Ureter (tissue), 1 donor: ENCODE results near the gene CYBA. TPM values are rescaled to one million over a fixed set of nuclear protein-coding genes. Genes with fewer than 3 reads are reported as not detected.

ENCODE experiments used
- DNase-seq: peaks from one replicate; pipeline ENCODE4 v3.0.0-alpha.2; 2020; ENCODE audit warnings: low spot score
- total RNA-seq: library from RNA; stranded (reverse); gene quantifications from one replicate; pipeline ENCODE4 v1.2.4, GENCODE V29; 2023
- donor health status: DM: yes; HTN: yes; CAD: no.

The CYBA gene
- total RNA-seq, 1 donor from 2014 or later, result 279 TPM

- DNase-seq, result no peak
Measured at GRCh38 chr16:88647178-88648070, 3.4 kb downstream of the CYBA start.

GRCh38 chr16:88646345-88647034 is 4.4 kb downstream of the CYBA start:
- DNase-seq, result no peak

DNA sequence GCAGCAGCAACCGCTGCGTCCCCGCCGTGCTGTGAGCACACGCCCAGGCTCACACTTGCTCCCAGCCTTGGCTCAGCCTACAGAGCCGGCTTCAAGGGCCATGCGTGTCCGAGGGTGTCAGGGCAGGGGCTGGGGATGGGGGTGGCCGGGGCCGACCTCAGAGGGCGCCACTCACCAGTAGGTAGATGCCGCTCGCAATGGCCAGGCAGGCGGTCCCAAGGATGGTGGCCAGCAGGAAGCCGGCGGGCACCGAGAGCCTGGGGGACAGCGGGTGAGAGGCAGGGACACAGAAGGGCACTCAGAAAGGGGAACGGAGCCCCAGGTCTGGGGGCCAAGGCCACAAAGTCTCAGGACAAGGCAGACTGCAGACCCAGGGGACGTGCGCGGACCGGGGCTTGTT is 4.9 kb downstream of the CYBA start:
- DNase-seq, result no peak

- no peak for DNase-seq
Measured at GRCh38 chr16:88645455-88645854, 5.4 kb downstream of the CYBA start.

GRCh38 chr16:88643644-88643932 is 7.3 kb downstream of the CYBA start:
- no peak for DNase-seq

- no peak for DNase-seq
Measured at GRCh38 chr16:88642881-88643643, 7.8 kb downstream of the CYBA start.

- no peak for DNase-seq
Measured at GRCh38 chr16:88640498-88641247, 10.2 kb downstream of the CYBA start.

- DNase-seq, result no peak
Measured at GRCh38 chr16:88640039-88640495, 10.8 kb downstream of the CYBA start.

- no peak for DNase-seq
Measured at GRCh38 chr16:88639231-88640038, 11.4 kb downstream of the CYBA start.

DNA sequence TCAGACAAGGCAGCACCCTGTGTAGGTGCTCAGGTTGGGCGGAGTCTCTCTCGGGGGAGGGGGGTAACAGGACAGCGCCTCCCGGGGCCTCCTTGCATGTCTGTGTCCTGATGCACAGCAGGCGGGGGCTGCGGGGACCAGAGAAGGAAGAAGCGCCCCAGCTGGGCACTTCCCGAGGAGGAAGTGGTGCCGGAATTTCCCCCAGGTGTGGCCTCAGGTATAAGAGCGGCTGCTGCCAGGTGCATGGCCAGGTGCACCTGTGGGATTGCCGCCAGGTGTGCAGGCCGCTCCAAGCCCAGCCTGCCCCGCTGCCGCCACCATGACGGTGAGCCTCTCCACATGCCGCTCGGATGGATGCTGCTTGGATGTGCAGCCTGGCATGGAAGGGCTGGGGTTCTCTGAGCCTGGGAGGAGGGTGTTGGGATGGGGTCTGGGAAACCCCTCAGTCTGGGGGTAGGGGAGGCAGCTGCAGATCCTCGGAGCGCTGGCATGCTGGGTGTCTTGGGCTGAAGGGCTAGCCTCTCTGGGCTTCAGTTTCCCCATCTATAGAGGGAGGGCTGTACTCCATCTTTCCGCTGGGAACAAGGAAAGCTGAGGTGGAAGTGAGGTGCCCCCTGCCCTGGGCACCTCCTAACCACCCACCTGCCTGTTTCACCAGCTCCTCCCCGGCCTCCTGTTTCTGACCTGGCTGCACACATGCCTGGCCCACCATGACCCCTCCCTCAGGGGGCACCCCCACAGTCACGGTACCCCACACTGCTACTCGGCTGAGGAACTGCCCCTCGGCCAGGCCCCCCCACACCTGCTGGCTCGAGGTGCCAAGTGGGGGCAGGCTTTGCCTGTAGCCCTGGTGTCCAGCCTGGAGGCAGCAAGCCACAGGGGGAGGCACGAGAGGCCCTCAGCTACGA is 12.3 kb downstream of the CYBA start, which contains the start of gene IL17C:
IL17C (plus strand) TSS at position 250 of the 908 bp plus-strand sequence; CDS start at position 320, 70 bp downstream.
- DNase-seq, result no peak

GRCh38 chr16:88636488-88637265 is 14.2 kb downstream of the CYBA start:
- no peak for DNase-seq

DNA sequence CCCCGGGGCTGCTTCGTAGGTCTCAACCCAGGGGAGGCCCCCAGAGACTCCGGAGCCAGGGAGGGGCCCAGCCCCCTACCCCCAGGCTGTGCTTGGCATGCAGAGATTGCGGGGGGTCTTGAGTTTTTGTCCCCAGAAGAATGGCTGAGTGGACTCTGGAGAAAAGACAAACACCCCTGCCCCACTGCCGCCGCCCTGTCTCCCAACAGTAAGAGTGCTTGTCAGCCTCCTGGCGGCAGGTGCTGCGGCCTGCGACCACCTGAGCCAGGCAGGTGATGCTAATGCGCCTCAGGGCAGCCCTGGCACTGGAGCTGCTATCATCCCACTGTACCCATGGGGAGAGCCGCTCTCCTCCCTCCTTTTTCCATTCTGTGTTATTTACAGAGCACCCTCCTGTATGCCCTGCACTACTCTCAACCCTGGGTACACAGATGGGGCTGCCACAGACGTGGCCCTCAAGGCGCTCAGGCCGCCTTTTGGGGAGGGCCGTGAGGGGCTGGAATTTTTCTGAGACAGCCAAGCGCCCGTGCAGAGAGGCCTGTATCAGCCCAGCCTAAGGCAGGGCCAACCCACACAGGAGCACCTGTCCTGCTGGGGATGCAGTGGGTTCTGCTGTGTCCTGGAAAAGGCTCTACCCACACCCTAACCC is 15.1 kb downstream of the CYBA start:
- no peak for DNase-seq

DNA sequence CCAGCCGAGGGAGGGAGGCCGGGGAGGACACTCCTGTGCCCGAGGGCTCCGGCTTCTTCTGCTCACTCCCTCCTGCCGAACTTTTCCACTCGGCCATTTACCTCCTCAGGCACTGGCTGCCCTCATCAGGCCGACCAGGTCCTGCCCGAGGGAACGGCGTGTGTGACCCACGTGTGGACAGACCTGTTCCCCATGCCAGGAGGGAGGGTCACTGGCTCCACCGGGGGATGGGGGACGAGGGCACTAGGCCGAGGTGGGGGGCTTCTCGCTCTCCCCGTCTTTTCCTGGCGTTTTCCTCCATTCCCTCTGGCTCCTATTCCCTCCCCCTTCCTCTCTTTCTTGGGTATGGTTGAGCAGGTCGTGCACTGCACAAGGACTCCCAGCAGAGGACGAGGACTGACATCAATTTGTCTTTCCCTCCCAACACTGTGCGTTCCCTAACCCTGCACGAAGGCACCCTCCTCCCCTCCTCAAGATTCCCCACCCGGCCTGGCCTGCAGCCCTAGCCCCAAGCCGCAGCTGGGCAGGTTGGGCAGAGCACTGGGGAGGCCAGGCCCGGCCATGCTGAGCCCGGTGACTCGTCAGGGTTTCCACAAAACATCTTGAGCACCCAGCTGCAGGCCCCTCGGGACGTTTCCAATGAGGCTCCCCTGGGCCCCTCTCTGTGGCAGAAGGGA is 15.7 kb downstream of the CYBA start:
- DNase-seq, result no peak

GRCh38 chr16:88634141-88634993 is 16.5 kb downstream of the CYBA start:
- no peak for DNase-seq

- no peak for DNase-seq
Measured at GRCh38 chr16:88633684-88634140, 17.1 kb downstream of the CYBA start.

DNA sequence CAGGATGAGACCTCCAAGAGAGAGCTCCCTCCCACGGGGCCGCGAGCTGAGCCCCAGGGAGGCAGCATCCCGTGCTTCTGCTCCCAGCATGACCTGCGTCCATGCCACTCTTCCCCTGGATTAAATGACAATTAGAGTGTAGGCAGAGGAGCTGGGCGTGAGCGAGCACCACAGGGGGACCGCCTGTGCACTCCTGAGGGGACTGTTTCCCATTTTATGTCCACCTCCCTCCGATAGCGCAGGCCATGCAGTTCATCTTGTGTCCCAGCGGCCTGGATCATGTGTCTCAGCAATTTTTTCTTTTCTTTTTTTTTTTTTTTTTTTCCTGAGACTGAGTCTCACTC is 18.3 kb downstream of the CYBA start:
- DNase-seq, result no peak
